Measurements from ENCODE around the gene COL20A1.

Gene COL20A1

DNA sequence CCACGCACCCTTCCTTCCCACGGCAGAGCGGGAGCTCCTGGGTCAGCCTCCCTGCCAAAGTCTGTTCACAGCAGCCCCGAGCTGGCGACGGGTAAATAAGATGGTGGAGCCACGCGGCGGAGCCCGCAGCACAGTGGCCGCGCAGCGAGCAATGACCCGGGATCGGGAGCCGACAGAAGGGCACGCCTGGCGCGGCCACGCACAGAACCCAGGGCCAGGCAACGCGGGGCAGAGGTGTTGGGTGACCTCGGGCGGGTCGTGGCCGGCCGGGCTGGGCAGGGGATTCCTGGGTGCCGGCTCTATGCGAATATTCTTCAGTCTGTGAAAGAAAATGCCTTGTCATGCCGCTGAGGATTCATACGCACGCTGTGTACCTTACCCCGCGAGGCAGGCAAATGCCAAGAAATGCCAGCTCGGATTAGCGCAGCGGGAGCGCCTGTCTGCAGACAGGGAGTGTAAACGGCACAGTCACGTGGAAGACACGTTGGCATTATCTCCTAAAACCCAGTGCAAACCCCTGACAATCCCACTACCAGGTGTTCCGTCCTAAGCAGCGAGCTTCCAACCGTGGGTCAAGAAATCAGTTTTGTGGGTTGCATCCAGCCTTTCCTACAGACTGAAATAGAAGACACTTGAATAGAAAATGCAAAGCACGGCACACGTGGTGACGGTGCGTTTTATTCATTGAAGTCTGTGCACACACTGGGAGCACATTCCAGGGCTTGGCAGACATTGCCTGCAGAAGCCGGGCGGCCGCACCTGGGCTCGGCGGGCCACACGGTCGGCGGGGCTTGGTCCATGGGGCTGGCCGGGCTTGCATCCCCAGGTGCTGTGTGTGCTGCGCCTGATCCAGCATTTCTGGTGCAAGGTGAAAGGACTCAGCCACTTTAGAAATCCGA is 49.8 kb downstream of the COL20A1 start:
- no peak for DNase-seq (ENCODE audit: low read depth)
- H3K4me3 ChIP-seq (ENCODE audit: low read depth, low read length), result no peak overlapping the region
- TF ChIP-seq, protein P1, sequence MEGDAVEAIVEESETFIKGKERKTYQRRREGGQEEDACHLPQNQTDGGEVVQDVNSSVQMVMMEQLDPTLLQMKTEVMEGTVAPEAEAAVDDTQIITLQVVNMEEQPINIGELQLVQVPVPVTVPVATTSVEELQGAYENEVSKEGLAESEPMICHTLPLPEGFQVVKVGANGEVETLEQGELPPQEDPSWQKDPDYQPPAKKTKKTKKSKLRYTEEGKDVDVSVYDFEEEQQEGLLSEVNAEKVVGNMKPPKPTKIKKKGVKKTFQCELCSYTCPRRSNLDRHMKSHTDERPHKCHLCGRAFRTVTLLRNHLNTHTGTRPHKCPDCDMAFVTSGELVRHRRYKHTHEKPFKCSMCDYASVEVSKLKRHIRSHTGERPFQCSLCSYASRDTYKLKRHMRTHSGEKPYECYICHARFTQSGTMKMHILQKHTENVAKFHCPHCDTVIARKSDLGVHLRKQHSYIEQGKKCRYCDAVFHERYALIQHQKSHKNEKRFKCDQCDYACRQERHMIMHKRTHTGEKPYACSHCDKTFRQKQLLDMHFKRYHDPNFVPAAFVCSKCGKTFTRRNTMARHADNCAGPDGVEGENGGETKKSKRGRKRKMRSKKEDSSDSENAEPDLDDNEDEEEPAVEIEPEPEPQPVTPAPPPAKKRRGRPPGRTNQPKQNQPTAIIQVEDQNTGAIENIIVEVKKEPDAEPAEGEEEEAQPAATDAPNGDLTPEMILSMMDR (IDR thresholded peaks at IDR 0.05; ENCODE audit: control insufficient read depth, extremely low read depth, insufficient read depth), result no peak

DNA sequence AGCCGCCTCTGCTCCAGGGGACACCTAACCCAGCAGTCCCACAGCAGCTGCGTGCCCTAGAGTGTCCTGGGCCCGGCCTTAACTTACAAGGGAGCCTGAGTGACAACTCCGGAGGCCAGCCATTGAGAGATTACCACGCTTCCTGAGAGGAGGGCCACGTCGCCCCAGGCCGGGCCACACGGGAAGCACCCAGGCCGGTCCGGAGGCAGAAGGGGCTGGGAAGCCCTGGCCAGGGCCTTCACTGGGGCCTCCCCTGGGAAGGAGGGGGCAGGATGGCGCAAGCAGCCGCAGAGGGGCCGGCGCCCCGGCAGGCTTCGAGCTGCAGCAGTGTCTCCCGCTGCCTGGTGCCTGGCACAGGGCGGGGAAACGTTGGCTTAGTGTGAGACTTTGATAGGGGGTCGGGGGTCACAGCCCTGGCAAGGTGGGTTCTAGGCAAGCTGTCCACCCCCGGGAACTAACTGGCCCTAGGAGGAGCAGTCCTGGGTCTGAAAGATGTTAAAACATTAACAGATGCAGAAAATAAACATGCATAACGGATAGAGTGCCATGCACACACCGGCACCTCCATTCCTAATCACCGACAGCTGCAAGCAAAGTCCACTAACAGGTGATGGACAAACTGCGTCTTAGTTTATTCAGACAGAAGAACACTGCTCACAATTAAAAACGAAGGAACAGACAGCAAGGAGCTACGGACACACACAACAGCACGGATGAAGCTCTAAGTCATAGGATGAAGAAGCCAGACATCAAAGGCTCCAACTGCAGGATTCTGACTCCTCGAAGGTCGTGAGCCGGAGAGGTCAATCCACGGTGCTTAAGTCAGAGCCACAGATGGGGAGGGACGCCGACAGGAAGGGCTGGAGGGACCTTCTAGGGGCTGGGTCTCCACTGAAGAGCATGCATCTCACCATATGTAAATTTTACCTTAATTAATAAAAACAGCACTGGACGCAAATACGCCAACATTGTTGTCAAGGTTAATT is 50.8 kb downstream of the COL20A1 start:
- no peak overlapping the region for H3K4me3 ChIP-seq (ENCODE audit: low read depth, low read length)
- TF ChIP-seq, protein P1 (IDR thresholded peaks at IDR 0.05; ENCODE audit: control insufficient read depth, extremely low read depth, insufficient read depth), result no peak
- DNase-seq (ENCODE audit: low read depth), result no peak

GRCh38 chr20:63344616-63345327 is 51.8 kb downstream of the COL20A1 start:
- TF ChIP-seq, protein P1 (IDR thresholded peaks at IDR 0.05; ENCODE audit: control insufficient read depth, extremely low read depth, insufficient read depth), result no peak
- H3K4me3 ChIP-seq (ENCODE audit: low read depth, low read length), result no peak overlapping the region
- DNase-seq (ENCODE audit: low read depth), result no peak

DNA sequence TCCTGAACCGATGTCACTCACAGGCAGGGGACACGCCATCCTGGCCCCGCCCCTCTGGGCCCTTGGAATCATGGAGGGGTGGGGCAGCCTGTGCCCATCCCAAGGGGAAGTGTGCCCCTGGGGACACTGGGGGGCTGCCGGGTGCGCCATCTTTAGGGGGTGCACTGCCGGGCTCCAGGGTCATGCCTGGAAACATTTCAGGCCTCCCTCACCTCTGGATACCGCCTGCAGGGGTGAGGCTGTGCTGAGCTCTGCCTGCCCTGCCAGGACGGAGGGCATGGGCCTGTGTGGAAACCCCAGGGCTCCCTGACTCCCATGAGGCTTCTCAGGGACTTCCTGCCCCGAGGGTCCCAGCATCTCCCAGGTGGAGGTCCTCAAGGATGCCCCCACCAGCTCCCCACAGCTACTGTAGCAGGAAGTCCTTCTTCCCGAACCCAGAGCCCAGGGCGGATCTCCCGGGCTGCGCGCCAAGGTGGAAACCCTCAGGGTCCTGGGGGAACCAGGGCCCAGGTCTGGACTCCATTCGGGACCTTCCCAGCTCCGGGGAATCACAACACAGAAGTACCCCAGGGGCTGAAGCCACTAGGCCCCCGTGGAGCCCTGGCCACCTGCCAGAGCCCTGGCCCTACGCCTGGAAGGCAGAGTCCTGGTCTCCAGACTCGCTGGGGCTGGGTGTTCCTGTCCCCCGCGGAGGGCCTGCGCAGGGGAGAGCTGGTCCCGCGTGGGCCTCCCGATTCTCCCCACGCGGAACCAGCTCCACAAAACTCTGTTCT is 52.5 kb downstream of the COL20A1 start:
- no peak overlapping the region for H3K4me3 ChIP-seq (ENCODE audit: low read depth, low read length)
- no peak for DNase-seq (ENCODE audit: low read depth)
- TF ChIP-seq, protein P1 (IDR thresholded peaks at IDR 0.05; ENCODE audit: control insufficient read depth, extremely low read depth, insufficient read depth), result no peak

GRCh38 chr20:63346131-63347080 is 53.4 kb downstream of the COL20A1 start:
- TF ChIP-seq, protein P1 (IDR thresholded peaks at IDR 0.05; ENCODE audit: control insufficient read depth, extremely low read depth, insufficient read depth), result no peak
- no peak for DNase-seq (ENCODE audit: low read depth)
- H3K4me3 ChIP-seq (ENCODE audit: low read depth, low read length), result no peak overlapping the region
